ENCODE measurements around the gene GIMD1.
"Not testable (repeated sequence)": the region's sequence is repeated elsewhere in the genome, so short reads cannot be mapped to it uniquely, and the experiment has no call there.

GIMD1 gene

GRCh38 chr4:106351016-106351415, 17.6 kb downstream of the GIMD1 start:
- no peak for DNase-seq (ENCODE audit: low read depth in 2 of 2)

GRCh38 chr4:106347167-106347566, 21.4 kb downstream of the GIMD1 start:
- DNase-seq (ENCODE audit: low read depth in 2 of 2), result no peak

- DNase-seq (ENCODE audit: low read depth in 2 of 2), result no peak
Measured at GRCh38 chr4:106344647-106344970, 24.0 kb downstream of the GIMD1 start.

GRCh38 chr4:106343865-106344646, 24.5 kb downstream of the GIMD1 start:
- DNase-seq (ENCODE audit: low read depth in 2 of 2), result no peak

GRCh38 chr4:106340774-106341173, 27.8 kb downstream of the GIMD1 start:
- DNase-seq (ENCODE audit: low read depth in 2 of 2), result no peak

GRCh38 chr4:106339431-106339830, 29.1 kb downstream of the GIMD1 start:
- no peak for DNase-seq (ENCODE audit: low read depth in 2 of 2)

GRCh38 chr4:106338671-106339070, 29.9 kb downstream of the GIMD1 start:
- DNase-seq (ENCODE audit: low read depth in 2 of 2), result no peak

GRCh38 chr4:106337916-106338315, 30.7 kb downstream of the GIMD1 start:
- no peak for DNase-seq (ENCODE audit: low read depth in 2 of 2)

GRCh38 chr4:106336618-106337017, 32.0 kb downstream of the GIMD1 start:
- no peak for DNase-seq (ENCODE audit: low read depth in 2 of 2)

- DNase-seq (ENCODE audit: low read depth in 2 of 2), result no peak
Measured at GRCh38 chr4:106334741-106335470, 33.7 kb downstream of the GIMD1 start.

- DNase-seq (ENCODE audit: low read depth in 2 of 2), result no peak
Measured at GRCh38 chr4:106333186-106333585, 35.4 kb downstream of the GIMD1 start.

GRCh38 chr4:106329041-106329618, 39.4 kb downstream of the GIMD1 start:
- no peak for DNase-seq (ENCODE audit: low read depth in 2 of 2)

GRCh38 chr4:106325800-106326199, 42.8 kb downstream of the GIMD1 start:
- no peak for DNase-seq (ENCODE audit: low read depth in 2 of 2)

- DNase-seq (ENCODE audit: low read depth in 2 of 2), result no peak
Measured at GRCh38 chr4:106323119-106323518, 45.5 kb downstream of the GIMD1 start.

GRCh38 chr4:106321814-106322213, 46.8 kb downstream of the GIMD1 start:
- not testable (repeated sequence) for DNase-seq (ENCODE audit: low read depth in 2 of 2)

GRCh38 chr4:106321168-106321567, 47.4 kb downstream of the GIMD1 start:
- DNase-seq (ENCODE audit: low read depth in 2 of 2), result not testable (repeated sequence)

GRCh38 chr4:106320235-106320634, 48.3 kb downstream of the GIMD1 start:
- DNase-seq (ENCODE audit: low read depth in 2 of 2), result no peak

GRCh38 chr4:106318511-106318910, 50.1 kb downstream of the GIMD1 start:
- no peak for DNase-seq (ENCODE audit: low read depth in 2 of 2)

- DNase-seq (ENCODE audit: low read depth in 2 of 2), result no peak
Measured at GRCh38 chr4:106317815-106318214, 50.8 kb downstream of the GIMD1 start.

GRCh38 chr4:106316773-106317409, 51.7 kb downstream of the GIMD1 start:
- no peak for DNase-seq (ENCODE audit: low read depth in 2 of 2)

GRCh38 chr4:106315968-106316772, 52.4 kb downstream of the GIMD1 start, which contains the start of the genes AIMP1 and TBCK:
Gene AIMP1 (plus strand): TSS chr4:106316550. CDS start chr4:106325010, 8,460 bp downstream.
Gene TBCK (minus strand): TSS chr4:106316209. CDS start chr4:106308960, 7,249 bp downstream.
- peak; percentile 74 for DNase-seq (ENCODE audit: low read depth in 2 of 2)

Measured in stimulated activated CD4-positive, alpha-beta T cell treated with anti-CD3 and anti-CD28 coated beads, Interleukin-1b, Interleukin-23, amount 100 ng/mL, for 4 hours (primary cell).